GM12878 (cell line): ENCODE results near the gene ANO9. TPM values are rescaled to one million over a fixed set of nuclear protein-coding genes. Genes with fewer than 3 reads are reported as not detected.

Source experiments
- ASH2L ChIP-seq: fragments of 300-600, 200-600 bp; sonication (generic); IDR thresholded peaks from 2 replicates; pipeline ENCODE4 v1.6.1; 2017; ENCODE audit warnings: low read depth, mild to moderate bottlenecking, borderline replicate concordance
- ATF7 ChIP-seq: fragments of 450-650 bp; IDR thresholded peaks from 2 replicates; pipeline ENCODE4 v1.6.1; 2016; ENCODE audit warnings: low read depth, mild to moderate bottlenecking
- CEBPZ ChIP-seq: fragments of 150-350 bp; IDR thresholded peaks from 2 replicates; pipeline ENCODE4 v1.6.1; 2016; ENCODE audit warnings: low read depth, low read length
- CREM ChIP-seq: IDR thresholded peaks from 2 replicates; pipeline ENCODE4 v1.6.1; 2014; ENCODE audit warnings: antibody characterized with exemption, low read depth
- PRDM15 ChIP-seq: fragments of 450-650 bp; formaldehyde crosslinking; IDR thresholded peaks from 2 replicates; pipeline ENCODE4 v1.4.0; 2020; ENCODE audit warnings: mild to moderate bottlenecking, moderate library complexity
- RAD51 ChIP-seq: fragments of 450-650 bp; IDR thresholded peaks from 2 replicates; pipeline ENCODE4 v1.6.1; 2016; ENCODE audit warnings: moderate library complexity, mild to moderate bottlenecking, inconsistent platforms
- ZZZ3 ChIP-seq: IDR thresholded peaks from 2 replicates; pipeline ENCODE4 v1.6.1; 2011; ENCODE audit warnings: low read depth; ENCODE audit not compliant: control insufficient read depth, insufficient read length
- polyA plus RNA-seq, 11 experiments: library from polyadenylated mRNA; depleted of rRNA in 4 of 11; unstranded in 6 of 11; stranded (reverse) in 5 of 11; fragments of >200 nt; fragmentation: Nextera tagmentation in 4 of 11; fragmentation: Illumina TruSeq in 1 of 11; extraction: Ambion mirVana in 4 of 11; extraction: Trizol in 1 of 11; gene quantifications; 1 replicate in 1 of 11; 2 replicates in 10 of 11; pipeline versions ENCODE4 v1.2.1 to v1.2.3, GENCODE V29; 2011 to 2016; ENCODE audit warnings: inconsistent platforms in 2 of 11, missing spikeins in 2 of 11, low read depth in 1 of 11
- total RNA-seq, 4 experiments: library from RNA; depleted of rRNA in 3 of 4; stranded (reverse); fragments of >200 nt in 3 of 4; fragmentation: Illumina TruSeq in 1 of 4; extraction: Trizol in 1 of 4; gene quantifications; 2 replicates each; pipeline versions ENCODE4 v1.2.1 to v1.2.3, GENCODE V29; 2013 to 2021

Gene ANO9
- total and polyA plus RNA-seq, 10 of the 15 experiments (the other 5 are each of a cell fraction or from before 2014, with no cell fraction given), result 0.21 to 42.3 (median 12.0) TPM

- no peak for TF ChIP-seq ZZZ3
- TF ChIP-seq RAD51, result no peak
- no peak for TF ChIP-seq CREM
- no peak for TF ChIP-seq ATF7
- TF ChIP-seq PRDM15 (CRISPR knock-in tag), result no peak
- no peak for TF ChIP-seq ASH2L
- TF ChIP-seq CEBPZ, result no peak
Measured at GRCh38 chr11:394858-395655, 46.8 kb downstream of the ANO9 start (continued).
